ENCODE results near the gene NCOA1.

Gene NCOA1

GRCh38 chr2:24680196-24680595 lies 189.1 kb downstream of the NCOA1 start:
- TF ChIP-seq, protein P1, sequence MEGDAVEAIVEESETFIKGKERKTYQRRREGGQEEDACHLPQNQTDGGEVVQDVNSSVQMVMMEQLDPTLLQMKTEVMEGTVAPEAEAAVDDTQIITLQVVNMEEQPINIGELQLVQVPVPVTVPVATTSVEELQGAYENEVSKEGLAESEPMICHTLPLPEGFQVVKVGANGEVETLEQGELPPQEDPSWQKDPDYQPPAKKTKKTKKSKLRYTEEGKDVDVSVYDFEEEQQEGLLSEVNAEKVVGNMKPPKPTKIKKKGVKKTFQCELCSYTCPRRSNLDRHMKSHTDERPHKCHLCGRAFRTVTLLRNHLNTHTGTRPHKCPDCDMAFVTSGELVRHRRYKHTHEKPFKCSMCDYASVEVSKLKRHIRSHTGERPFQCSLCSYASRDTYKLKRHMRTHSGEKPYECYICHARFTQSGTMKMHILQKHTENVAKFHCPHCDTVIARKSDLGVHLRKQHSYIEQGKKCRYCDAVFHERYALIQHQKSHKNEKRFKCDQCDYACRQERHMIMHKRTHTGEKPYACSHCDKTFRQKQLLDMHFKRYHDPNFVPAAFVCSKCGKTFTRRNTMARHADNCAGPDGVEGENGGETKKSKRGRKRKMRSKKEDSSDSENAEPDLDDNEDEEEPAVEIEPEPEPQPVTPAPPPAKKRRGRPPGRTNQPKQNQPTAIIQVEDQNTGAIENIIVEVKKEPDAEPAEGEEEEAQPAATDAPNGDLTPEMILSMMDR (IDR thresholded peaks at IDR 0.05; ENCODE audit: borderline replicate concordance, control extremely low read depth, extremely low read depth, insufficient read depth, missing control alignments), result no peak
- no peak for DNase-seq (ENCODE audit: low spot score)
- in situ Hi-C loops (cut with MboI; ENCODE audit: low sequenced_read_pairs, unreplicated experiment), result no loop called here

GRCh38 chr2:24682304-24682703 lies 191.2 kb downstream of the NCOA1 start:
- TF ChIP-seq, protein P1 (IDR thresholded peaks at IDR 0.05; ENCODE audit: borderline replicate concordance, control extremely low read depth, extremely low read depth, insufficient read depth, missing control alignments), result no peak
- no peak for DNase-seq (ENCODE audit: low spot score)
- in situ Hi-C loops (cut with MboI; ENCODE audit: low sequenced_read_pairs, unreplicated experiment), result no loop called here

- in situ Hi-C loops (cut with MboI; ENCODE audit: low sequenced_read_pairs, unreplicated experiment), result no loop called here
- DNase-seq (ENCODE audit: low spot score), result no peak
- TF ChIP-seq, protein P1 (IDR thresholded peaks at IDR 0.05; ENCODE audit: borderline replicate concordance, control extremely low read depth, extremely low read depth, insufficient read depth, missing control alignments), result no peak
These were observed 192.4 kb downstream of the NCOA1 start for GRCh38 chr2:24683408-24683807.

DNA sequence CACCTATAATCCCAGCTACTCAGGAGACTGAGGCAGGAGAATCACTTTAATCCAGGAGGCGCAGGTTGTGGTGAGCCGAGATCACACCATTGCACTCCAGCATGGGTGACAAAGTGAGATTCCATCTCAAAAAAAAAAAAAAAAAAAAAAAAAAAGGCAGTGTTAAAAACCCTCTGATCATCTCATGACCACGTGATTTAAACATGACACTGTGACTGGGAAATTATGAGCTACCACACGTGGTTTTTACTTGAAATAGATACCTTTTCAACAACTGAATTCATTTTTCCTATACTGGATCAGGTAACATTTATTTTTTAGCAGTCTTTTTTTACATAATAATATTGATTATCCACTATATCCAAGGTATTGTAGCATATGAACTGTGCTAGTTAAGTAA lies 199.5 kb downstream of the NCOA1 start:
- in situ Hi-C loops (cut with MboI; ENCODE audit: low sequenced_read_pairs, unreplicated experiment), result no loop called here
- DNase-seq (ENCODE audit: low spot score), result no peak
- TF ChIP-seq, protein P1 (IDR thresholded peaks at IDR 0.05; ENCODE audit: borderline replicate concordance, control extremely low read depth, extremely low read depth, insufficient read depth, missing control alignments), result no peak

DNA sequence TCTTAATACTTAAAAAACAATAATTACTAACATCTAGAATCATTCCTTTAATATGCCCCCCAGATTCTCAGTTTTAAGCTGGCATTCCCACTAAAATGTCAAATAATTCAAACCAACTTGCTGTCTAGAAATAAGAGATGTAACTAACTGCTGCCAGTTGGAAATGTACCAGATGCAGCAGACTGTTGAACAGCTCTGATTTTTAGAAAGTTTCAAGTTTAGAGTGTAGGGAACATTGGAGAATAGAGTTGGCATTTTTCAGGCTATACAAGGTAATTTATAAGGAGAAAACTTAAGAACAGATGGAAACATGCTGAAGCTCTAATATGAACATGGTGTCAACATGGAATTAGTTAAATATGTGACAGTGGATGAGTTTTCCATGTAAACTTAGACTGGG lies 200.8 kb downstream of the NCOA1 start:
- no peak for DNase-seq (ENCODE audit: low spot score)
- TF ChIP-seq, protein P1 (IDR thresholded peaks at IDR 0.05; ENCODE audit: borderline replicate concordance, control extremely low read depth, extremely low read depth, insufficient read depth, missing control alignments), result no peak
- in situ Hi-C loops (cut with MboI; ENCODE audit: low sequenced_read_pairs, unreplicated experiment), result no loop called here

DNA sequence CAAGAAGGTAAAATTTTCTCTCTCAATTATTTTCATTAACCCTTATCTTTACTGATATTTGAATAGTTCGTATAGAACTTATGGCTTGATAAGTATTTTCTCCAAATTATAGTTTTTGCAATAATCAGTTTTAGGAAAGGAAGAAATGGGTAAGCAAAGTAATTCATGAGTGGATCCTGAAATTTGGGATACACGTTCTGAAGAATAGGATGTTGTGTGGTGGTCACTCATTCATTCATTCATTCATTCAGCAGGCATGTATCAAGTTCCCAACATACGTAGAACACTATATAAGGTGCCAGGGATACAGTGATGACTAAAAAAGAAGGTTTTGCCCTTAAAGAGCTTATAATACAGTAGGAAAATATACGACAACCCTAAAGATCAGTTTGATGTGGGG lies 206.7 kb downstream of the NCOA1 start:
- TF ChIP-seq, protein P1 (IDR thresholded peaks at IDR 0.05; ENCODE audit: borderline replicate concordance, control extremely low read depth, extremely low read depth, insufficient read depth, missing control alignments), result no peak
- in situ Hi-C loops (cut with MboI; ENCODE audit: low sequenced_read_pairs, unreplicated experiment), result no loop called here
- DNase-seq (ENCODE audit: low spot score), result no peak

DNA sequence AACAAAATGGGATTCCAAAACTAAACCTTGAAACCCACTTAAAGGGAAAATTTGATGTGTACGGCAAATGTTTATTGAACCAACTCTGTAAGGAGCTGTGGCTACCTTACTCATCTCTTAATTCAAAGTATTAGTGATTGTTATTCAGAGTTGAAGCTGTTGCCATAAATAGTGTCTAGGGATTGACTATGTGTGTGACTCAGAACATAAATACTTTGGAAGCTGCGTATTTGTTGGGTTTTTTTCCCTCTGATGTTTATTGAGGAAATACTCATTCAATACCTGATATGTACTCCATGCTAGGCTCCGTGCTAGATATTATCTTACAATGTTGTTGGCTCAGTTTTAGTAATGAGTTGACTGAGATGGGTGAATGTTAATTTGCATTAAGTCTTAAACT lies 211.7 kb downstream of the NCOA1 start:
- TF ChIP-seq, protein P1 (IDR thresholded peaks at IDR 0.05; ENCODE audit: borderline replicate concordance, control extremely low read depth, extremely low read depth, insufficient read depth, missing control alignments), result no peak
- in situ Hi-C loops (cut with MboI; ENCODE audit: low sequenced_read_pairs, unreplicated experiment), result no loop called here
- no peak for DNase-seq (ENCODE audit: low spot score)

All from GM13976 (cell line).